ENCODE results near the gene DDB1. TPM values are rescaled to one million over a fixed set of nuclear protein-coding genes. Genes with fewer than 3 reads are reported as not detected.

The DDB1 gene
- total and polyA plus RNA-seq, 10 of the 15 experiments (the other 5 are each of a cell fraction or from before 2014, with no cell fraction given) = 136 to 272 (median 216) TPM

DNA sequence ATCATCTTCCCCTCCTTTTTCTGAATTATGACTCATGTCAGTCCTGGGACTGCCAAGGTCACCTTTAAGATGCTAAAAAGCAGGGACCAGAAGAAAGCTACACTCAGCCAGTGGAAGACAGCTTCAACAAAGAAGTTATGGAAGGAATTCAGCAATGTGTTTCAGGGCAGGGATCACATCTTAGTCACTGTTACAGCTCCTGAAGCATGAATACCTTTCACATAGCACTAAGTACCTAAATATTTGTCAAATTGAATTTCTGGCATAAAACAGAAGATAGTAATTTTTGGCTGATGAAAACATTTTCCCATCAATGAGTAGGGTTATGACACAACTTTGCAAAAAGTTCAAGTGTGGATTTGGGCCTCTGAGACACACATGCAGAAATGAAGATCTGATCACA, 5.2 kb downstream of the DDB1 start:
- no peaks in the 10 kb centered on the region; the same call in 1 of the 2 replicates for H4K20me1 ChIP-seq (ENCODE audit: control insufficient read depth, insufficient read depth)
- CTCF ChIA-PET = interaction anchor here (0.7 to 2.6 kb wide), 5 partner anchors 9 to 394 kb away, joined by 3 to 25 read pairs (median 9); partner anchors contain the start of gene TMEM216
- H3K4me2 ChIP-seq (ENCODE audit: control insufficient read depth, insufficient read depth) = peak overlapping the region; percentile 54; the same call in 1 of the 2 replicates
- no TSS peak for BruUV-seq (replicated peaks)
- ATAC-seq = no peak
- intact Hi-C loops (cut with micrococcal nuclease; ENCODE audit: unreplicated experiment) (no loop called here), in situ Hi-C loops (cut with MboI) (no loop called here)
- H3K9ac ChIP-seq (ENCODE audit: control insufficient read depth, insufficient read depth, low read length) = no peak overlapping the region
- H3K79me2 ChIP-seq (ENCODE audit: control insufficient read depth, insufficient read depth, low read length) = peaks cover 53% of the 10 kb centered on the region
- FAIRE-seq = no peak
- H3K4me1 ChIP-seq (ENCODE audit: control insufficient read depth, insufficient read depth, low read length) = peaks cover 5% of the 10 kb centered on the region; the same call in 1 of the 2 replicates
- H3K4me3 ChIP-seq = no peak overlapping the region
- no peaks in the 10 kb centered on the region for H3K9me3 ChIP-seq (replicated peaks; ENCODE audit: control insufficient read depth, insufficient read depth, low read length)
- no peaks in the 10 kb centered on the region for H3K27me3 ChIP-seq (replicated peaks in 1 of 2; ENCODE audit: control insufficient read depth in 2 of 2, insufficient read depth in 2 of 2, low read length in 1 of 2)
- H3K27ac ChIP-seq (ENCODE audit: control insufficient read depth, insufficient read depth) = no peak overlapping the region
- DNase-seq (ENCODE audit: low read depth, low spot score) = no peak
- POLR2A ChIA-PET = interaction anchor here (0.8 kb wide), 1 partner anchor 26 kb away, joined by 4 read pairs; no protein-coding TSS in a partner anchor
- no peak overlapping the region for H2AFZ ChIP-seq (ENCODE audit: control insufficient read depth, low read depth, low read length)
- peaks cover 10 to 45% of the 10 kb centered on the region in 2 experiments for H3K36me3 ChIP-seq (ENCODE audit: control insufficient read depth in 2 of 2, insufficient read depth in 2 of 2, low read length in 1 of 2)
- TF ChIP-seq KAT2A (conservative IDR thresholded peaks at IDR 0.05; ENCODE audit: control insufficient read depth, low read depth, low read length) = no peak
- RAD21 ChIA-PET (ENCODE audit: unreplicated experiment) = interaction anchor here (0.8 to 2.3 kb wide), 5 partner anchors 9 to 74 kb away, joined by 3 to 13 read pairs (median 3); partner anchors contain the start of gene CYB561A3
- SMC1A ChIA-PET (ENCODE audit: uncharacterized antibody, unreplicated experiment) = interaction anchor here (1.0 to 2.9 kb wide), 7 partner anchors 9 to 66 kb away, joined by 3 to 15 read pairs (median 5); no protein-coding TSS in a partner anchor

DNA sequence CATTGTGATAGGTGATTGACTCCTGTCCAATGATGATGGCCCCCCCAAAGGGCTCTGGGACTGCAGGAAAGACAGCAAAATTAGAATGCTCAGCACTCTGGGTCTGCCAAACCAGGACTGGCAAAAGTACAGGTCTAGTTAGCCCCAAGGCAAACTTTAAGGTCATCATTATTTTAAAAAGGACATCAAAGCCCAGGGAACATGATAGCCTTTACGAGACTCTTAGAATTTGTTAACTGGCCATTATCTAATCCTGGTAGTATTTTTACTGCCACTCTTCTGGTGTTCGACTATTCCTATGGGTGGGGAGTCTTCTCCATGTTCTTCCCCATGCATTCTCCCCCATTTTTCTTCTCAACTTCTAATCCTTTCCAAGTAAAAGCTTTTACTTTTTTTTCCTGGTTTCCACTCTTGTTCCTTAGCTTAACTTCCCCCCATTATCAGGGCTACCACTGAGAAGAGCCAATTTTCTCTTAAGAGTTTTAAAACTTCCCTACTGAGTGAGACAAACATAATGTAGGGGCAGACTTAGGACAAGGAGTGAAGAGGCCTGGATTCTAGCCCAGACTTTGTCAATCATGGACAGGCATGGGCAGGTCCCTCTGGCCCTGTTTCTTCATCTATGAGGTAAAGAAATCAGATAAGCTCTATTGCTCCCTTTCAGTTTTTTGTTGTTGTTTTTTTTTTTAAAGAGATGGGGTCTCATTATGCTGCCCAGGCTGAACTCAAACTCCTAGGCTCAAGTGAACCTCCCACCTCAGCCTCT, 7.1 kb downstream of the DDB1 start:
- in situ Hi-C loops (cut with MboI) = no loop called here
- FAIRE-seq = no peak
- CTCF ChIA-PET = interaction anchor here (1.0 to 3.3 kb wide), 3 partner anchors 8 to 67 kb away, joined by 3 to 14 read pairs (median 3); no protein-coding TSS in a partner anchor
- H3K9ac ChIP-seq (ENCODE audit: control insufficient read depth, insufficient read depth, low read length) = no peak overlapping the region
- H3K27me3 ChIP-seq (replicated peaks in 1 of 2; ENCODE audit: control insufficient read depth in 2 of 2, insufficient read depth in 2 of 2, low read length in 1 of 2) = no peaks in the 10 kb centered on the region
- WGBS (ENCODE audit: insufficient coverage, insufficient replicate concordance, low lambda C conversion rate, missing lambda C conversion rate) = 98% methylated on average over 2 of the region's 2 CpGs
- peaks cover 35% of the 10 kb centered on the region for H3K79me2 ChIP-seq (ENCODE audit: control insufficient read depth, insufficient read depth, low read length)
- no peaks in the 10 kb centered on the region for H3K9me3 ChIP-seq (replicated peaks; ENCODE audit: control insufficient read depth, insufficient read depth, low read length)
- peaks cover 13 to 56% of the 10 kb centered on the region in 2 experiments for H3K36me3 ChIP-seq (ENCODE audit: control insufficient read depth in 2 of 2, insufficient read depth in 2 of 2, low read length in 1 of 2)
- intact Hi-C loops (cut with micrococcal nuclease; ENCODE audit: unreplicated experiment) = no loop called here
- no peak overlapping the region for H3K4me3 ChIP-seq
- H4K20me1 ChIP-seq (ENCODE audit: control insufficient read depth, insufficient read depth) = no peaks in the 10 kb centered on the region
- no TSS peak for BruUV-seq (replicated peaks)
- H3K4me2 ChIP-seq (ENCODE audit: control insufficient read depth, insufficient read depth) = no peak overlapping the region
- H2AFZ ChIP-seq (ENCODE audit: control insufficient read depth, low read depth, low read length) = no peak overlapping the region
- ATAC-seq = no peak
- RAD21 ChIA-PET (ENCODE audit: unreplicated experiment) = interaction anchor here (0.5 kb wide), 1 partner anchor 71 kb away, joined by 3 read pairs; no protein-coding TSS in a partner anchor
- DNase-seq (ENCODE audit: low read depth, low spot score) = no peak
- H3K4me1 ChIP-seq (ENCODE audit: control insufficient read depth, insufficient read depth, low read length) = no peaks in the 10 kb centered on the region
- POLR2A ChIA-PET = interaction anchor here (1.3 kb wide), 1 partner anchor 59 kb away, joined by 4 read pairs; no protein-coding TSS in a partner anchor
- no peak overlapping the region for H3K27ac ChIP-seq (ENCODE audit: control insufficient read depth, insufficient read depth)
- SMC1A ChIA-PET (ENCODE audit: uncharacterized antibody, unreplicated experiment) = interaction anchor here (0.8 to 2.9 kb wide), 3 partner anchors 9 to 60 kb away, joined by 3 to 15 read pairs (median 9); no protein-coding TSS in a partner anchor
- TF ChIP-seq ESRRA (IDR thresholded peaks at IDR 0.05; ENCODE audit: low read length) (no peak), MTA3 (IDR thresholded peaks at IDR 0.05; ENCODE audit: borderline replicate concordance, low read length) (no peak), MXI1 (IDR thresholded peaks at IDR 0.05; ENCODE audit: low read depth, low read length) (no peak), RCOR1 (conservative IDR thresholded peaks at IDR 0.05; ENCODE audit: low read depth, low read length) (no peak), YBX1 (IDR thresholded peaks at IDR 0.05) (no peak), HDAC2 (IDR thresholded peaks at IDR 0.05) (no peak), FOXK2 (IDR thresholded peaks at IDR 0.05) (no peak), YY1 (IDR thresholded peaks at IDR 0.05; ENCODE audit: low read depth, low read length) (no peak), LARP7 (IDR thresholded peaks at IDR 0.05) (no peak), SMAD1 (IDR thresholded peaks at IDR 0.05; ENCODE audit: low read depth, partially characterized antibody) (no peak), POU2F2 (IDR thresholded peaks at IDR 0.05; ENCODE audit: borderline replicate concordance, low read depth, low read length) (no peak)
- TF ChIP-seq, protein P1, sequence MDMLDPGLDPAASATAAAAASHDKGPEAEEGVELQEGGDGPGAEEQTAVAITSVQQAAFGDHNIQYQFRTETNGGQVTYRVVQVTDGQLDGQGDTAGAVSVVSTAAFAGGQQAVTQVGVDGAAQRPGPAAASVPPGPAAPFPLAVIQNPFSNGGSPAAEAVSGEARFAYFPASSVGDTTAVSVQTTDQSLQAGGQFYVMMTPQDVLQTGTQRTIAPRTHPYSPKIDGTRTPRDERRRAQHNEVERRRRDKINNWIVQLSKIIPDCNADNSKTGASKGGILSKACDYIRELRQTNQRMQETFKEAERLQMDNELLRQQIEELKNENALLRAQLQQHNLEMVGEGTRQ (IDR thresholded peaks at IDR 0.05; ENCODE audit: borderline replicate concordance, low read depth, low read length) = no peak

Data from GM12878 (cell line).